GM12864 (cell line): ENCODE measurements around the gene ZNF419.
A peak's percentile ranks its signal among the peaks of the same experiment; 100 is the strongest.

Source experiments
- DNase-seq: peaks from one replicate; pipeline ENCODE4 v3.0.0-alpha.2; 2011; ENCODE audit warnings: low read depth
- H3K4me3 ChIP-seq: 2 replicates; pipeline ENCODE4 v1.5.1; 2011; ENCODE audit warnings: mild to moderate bottlenecking, low read depth, low read length, control low read depth
- TF ChIP-seq, protein P1 (sequence below): IDR thresholded peaks from 2 replicates; pipeline ENCODE4 v1.5.1; 2011; ENCODE audit warnings: low read depth, mild to moderate bottlenecking, moderate library complexity, low read length, control low read depth, inconsistent platforms; ENCODE audit errors: missing control alignments

ZNF419 gene

DNA sequence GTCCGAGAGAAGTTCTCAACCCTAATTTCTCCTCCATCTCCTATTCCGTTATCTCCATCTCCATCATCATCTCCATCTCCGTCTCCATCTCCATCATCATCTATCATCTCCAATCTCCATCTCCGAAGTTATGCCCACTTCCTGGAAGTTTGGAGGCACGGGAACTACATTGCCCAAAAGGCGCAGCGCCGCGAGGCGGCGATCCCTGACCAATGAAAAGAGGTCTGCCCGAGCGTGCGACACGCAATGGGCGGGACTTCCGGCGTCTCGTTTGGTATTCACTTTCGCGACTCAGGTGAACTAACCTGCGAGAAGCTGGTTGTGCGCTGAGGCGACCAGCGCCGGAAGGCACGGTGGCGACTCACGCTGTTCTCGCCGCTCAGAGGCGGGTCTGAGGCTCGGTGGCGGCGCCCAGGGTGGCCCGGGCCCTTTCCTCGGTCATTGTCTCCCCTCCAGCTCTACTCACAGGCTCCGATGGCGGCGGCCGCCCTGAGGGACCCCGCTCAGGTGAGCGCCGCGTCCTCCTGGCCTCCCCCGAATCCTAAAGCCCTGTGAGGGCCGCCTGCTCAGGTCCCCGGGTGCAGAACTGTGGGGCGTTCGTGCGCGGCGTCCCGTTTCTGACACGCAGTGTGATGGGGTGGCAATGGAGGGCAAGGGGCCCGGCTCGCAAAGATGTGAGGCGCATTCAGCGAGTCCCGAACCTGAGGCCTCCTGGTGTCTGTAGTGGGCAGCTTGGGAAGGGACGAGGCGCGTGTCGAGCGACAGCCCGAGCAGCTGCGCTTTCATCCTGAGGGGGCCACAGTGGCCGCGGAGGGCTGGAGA lies at the start of gene ZNF419:
Gene ZNF419 (plus strand): TSS at position 274 of the 822 bp plus-strand sequence. CDS start 201 bp downstream, at position 475.
- TF ChIP-seq, protein P1, sequence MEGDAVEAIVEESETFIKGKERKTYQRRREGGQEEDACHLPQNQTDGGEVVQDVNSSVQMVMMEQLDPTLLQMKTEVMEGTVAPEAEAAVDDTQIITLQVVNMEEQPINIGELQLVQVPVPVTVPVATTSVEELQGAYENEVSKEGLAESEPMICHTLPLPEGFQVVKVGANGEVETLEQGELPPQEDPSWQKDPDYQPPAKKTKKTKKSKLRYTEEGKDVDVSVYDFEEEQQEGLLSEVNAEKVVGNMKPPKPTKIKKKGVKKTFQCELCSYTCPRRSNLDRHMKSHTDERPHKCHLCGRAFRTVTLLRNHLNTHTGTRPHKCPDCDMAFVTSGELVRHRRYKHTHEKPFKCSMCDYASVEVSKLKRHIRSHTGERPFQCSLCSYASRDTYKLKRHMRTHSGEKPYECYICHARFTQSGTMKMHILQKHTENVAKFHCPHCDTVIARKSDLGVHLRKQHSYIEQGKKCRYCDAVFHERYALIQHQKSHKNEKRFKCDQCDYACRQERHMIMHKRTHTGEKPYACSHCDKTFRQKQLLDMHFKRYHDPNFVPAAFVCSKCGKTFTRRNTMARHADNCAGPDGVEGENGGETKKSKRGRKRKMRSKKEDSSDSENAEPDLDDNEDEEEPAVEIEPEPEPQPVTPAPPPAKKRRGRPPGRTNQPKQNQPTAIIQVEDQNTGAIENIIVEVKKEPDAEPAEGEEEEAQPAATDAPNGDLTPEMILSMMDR = peak; percentile 7
- H3K4me3 ChIP-seq = peak within 1 kb of the TSS; percentile 91

DNA sequence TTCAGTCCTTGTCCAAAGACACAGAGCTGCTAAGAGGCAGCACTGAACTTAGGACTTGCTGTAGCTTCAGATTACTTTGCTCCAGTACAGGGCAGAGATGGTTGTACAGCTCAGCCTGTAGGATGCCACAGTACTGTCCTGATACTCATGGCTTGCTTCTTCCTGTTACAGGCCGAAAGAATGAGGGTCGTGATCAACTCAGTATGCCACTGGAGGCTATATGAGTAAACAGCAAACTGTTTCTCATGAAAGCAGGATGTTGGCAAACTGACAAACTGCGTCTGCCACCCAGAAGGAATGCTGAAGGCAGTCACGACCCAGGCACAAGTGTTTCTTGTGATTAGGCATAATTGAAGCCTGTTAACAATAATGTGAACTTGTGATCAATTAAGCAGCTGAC lies 49.6 kb upstream of the ZNF419 start:
- TF ChIP-seq, protein P1 = no peak
- DNase-seq = no peak
- H3K4me3 ChIP-seq = no peak overlapping the region

More for the DNA sequence above, at the start of gene ZNF419:
- DNase-seq = peak; percentile 88

DNA sequence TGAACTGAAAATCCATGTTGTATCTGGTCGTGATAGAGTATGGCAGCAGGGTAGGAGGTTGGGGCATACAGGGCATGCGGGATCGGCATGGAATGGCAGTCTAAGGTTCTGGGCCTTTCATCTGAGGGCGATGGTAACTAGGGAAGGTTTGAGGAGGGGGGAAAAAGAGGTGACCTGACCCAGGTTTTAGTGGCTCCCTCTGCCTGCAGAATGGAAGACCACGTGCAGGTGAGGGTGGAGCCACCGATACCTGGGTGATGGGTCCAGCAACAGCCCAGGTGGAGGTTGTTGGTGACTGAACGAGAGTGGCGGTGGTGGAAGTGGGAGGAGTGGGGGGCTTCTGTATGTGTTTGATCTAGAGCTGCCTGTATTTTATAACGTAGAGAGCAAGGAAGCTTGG lies 48.6 kb upstream of the ZNF419 start:
- no peak overlapping the region for H3K4me3 ChIP-seq
- DNase-seq = no peak
- TF ChIP-seq, protein P1 = no peak

DNA sequence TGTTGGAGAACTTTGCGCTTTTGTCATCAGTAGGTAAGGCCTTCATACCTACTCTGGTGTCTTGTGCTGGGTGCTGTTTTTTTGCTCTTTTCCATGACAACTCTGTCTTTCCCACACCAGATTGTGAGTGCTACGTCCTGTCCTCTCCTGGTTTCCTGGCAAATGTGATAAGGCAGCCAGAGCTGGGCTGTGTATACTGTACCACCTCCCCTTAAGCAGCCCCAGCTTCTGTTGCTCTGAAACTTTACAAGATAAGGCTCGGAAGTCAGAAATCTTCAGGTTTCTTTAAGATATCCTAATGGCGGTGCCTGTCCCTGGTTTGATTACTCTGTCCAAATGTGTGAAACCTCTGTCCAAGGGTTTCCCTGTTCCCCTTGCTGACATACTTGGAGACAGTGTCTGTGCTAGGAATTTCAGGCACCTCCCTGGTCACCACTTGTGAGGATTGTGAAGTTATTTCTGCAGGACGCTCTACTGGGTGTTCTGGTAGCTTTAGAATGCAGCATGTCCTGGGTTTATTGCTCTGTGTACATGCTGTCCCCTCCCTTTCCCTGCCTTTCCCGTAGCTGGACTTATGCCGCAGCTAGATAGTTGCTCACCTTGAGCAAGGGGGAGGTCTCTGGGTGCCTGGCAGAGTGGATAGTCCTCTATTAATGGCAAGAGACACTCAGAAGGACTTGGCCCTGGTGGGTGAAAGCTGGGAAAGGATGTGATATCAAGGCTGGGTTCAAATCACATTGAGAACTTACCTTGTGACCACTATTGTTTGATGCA lies 45.4 kb upstream of the ZNF419 start:
- DNase-seq = no peak
- TF ChIP-seq, protein P1 = no peak
- no peak overlapping the region for H3K4me3 ChIP-seq

DNA sequence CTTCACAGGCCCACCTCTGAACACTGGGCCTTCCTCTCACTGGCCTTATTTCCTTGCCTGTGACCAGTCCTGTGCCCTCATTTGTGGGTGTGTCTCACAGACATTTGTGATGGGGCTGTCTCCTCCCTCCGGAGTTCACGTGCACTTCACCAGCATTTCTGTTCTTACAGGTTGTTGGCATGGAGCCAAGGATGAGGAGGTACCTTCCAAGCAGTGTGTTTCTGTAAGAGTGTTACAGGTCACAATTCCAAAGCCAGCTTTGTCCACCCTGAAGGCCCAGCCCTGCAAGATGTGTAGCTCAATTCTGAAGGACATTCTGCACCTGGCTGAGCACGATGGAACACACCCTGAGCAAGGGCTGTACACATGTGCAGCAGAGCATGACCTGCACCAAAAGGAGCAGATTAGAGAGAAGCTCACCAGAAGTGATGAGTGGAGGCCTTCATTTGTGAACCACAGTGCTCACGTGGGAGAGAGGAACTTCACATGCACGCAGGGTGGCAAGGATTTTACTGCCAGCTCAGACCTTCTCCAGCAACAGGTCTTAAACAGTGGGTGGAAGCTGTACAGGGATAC lies 44.3 kb upstream of the ZNF419 start:
- TF ChIP-seq, protein P1 = no peak
- no peak overlapping the region for H3K4me3 ChIP-seq
- DNase-seq = no peak

DNA sequence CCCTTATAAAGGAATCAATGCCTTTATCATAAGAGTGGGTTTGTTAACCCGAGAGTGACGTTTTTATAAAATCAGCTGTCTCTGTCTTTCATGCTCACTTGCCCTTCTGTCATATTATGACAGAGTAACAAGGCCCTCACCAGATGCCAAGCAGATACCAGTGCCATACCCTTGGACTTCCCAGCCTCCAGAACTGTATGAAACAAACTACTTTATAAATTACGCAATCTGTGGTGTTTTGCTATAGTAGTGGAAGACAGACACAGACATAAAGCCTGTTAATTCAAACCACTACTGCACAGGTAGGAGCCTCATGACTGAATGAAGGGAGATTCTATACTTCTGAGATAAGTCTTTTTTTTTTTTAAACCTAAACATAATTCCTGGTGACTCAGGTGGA lies 35.2 kb upstream of the ZNF419 start:
- DNase-seq = no peak
- H3K4me3 ChIP-seq = no peak overlapping the region
- TF ChIP-seq, protein P1 = no peak
